Lung microvascular endothelial cell (primary cell): ENCODE measurements around the gene PEDS1. TPM values are rescaled to one million over a fixed set of nuclear protein-coding genes. Genes with fewer than 3 reads are reported as not detected.
"Not testable (repeated sequence)": the region's sequence is repeated elsewhere in the genome, so short reads cannot be mapped to it uniquely, and the experiment has no call there.

ENCODE experiments used
- DNase-seq, 2 donors: peaks; one replicate each; pipeline versions ENCODE4 v3.0.0 to v3.0.0-alpha.2; 2010; ENCODE audit warnings: low read depth in 2 of 2
- total RNA-seq: library from RNA; depleted of rRNA; stranded (reverse); fragments of >200 nt; gene quantifications from 2 replicates; pipeline ENCODE4 v1.2.1, GENCODE V29; 2014

The PEDS1 gene
- 10.2 and 11.9 TPM in 2 replicates for total RNA-seq

GRCh38 chr20:50153500-50154377 is at the start of gene PEDS1:
PEDS1 (minus strand) TSS chr20:50153723; CDS start chr20:50153637, 86 bp downstream.
- peak; percentile 94 to 95 for DNase-seq

DNA sequence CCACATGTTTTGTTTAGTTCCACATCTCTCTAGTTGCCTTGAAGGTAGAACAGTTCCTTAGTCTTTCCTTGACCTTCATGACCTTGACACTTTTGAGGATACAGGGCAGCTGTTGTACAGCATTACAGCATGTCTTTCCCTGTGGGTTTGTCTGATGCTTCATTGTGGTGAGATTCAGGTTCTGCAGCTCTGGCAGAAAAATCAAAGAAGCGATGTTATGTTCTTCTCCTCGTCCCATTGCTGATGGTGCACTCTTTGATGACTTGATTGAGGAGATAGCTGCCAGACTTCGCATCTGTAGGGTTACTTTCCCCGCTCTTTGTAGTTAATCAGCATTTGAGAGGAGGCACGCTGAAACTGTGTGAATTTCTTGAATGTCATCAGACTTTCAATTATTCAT is 49.2 kb upstream of the PEDS1 start:
- no peak for DNase-seq

DNA sequence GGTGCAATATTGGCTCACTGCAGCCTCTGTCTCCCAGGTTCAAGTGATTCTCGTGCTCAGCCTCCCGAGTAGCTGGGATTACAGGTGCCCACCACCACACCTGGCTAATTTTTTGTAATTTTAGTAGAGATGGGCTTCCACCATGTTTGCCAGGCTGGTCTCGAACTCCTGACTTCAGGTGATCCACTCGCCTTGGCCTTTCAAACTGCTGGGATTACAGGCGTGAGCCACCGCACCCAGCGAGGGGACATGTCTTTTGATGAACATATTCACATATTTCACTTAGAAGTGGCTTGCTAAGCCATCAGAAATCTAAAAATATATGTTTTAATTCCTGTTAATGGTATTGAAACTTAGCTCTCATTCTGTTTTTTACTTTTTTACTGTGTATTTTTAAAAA is 48.2 kb upstream of the PEDS1 start:
- DNase-seq = not testable (repeated sequence)

DNA sequence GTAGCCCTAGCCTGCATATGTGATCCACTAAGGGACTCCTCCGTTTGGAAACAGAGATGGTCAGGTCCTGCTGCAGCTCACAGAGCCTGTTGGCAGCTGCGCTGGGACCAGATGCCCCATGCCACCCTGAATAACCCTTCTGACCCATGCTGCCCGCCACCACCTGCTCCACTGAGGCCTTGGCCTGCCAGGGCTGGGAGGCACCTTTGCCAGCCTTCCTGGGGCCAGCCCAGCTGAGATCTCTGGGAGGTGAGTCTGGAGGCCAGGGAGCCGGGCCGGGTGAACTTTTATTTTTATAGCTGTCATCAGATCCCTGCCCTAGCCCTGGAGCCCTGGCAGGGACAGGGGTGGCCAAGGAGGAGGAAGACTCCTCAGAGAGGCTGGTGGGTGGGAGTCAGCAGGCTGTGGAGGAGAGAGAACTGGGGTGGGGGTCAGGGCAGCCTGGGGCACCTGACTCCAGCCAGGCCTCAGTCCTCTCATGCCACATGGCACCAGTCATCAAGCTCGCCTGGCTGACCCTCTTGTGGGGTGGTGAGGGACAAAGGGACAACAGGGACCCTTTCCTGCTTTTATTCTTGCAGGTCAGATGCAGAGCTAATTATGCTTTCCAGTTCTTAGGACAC is 47.1 kb upstream of the PEDS1 start:
- no peak for DNase-seq

DNA sequence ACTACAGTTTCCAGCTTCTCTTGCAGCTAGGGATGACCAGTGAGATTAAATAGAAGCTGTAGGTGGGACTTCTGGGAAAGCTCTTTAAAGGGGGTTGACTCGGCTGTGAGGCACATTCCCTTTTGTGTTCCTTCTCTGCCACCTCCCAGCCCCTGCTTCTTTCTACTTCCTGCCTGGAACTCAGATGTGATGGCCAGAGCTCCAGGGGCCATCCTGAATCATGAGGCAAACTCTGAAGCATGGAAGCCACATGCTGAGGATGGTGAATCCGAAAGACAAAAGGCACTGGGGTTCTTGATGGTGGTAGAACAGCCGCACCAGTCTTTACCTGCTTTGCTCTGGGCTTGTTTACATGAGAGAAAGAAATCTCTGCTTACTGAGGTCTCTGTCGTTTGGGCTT is 46.2 kb upstream of the PEDS1 start:
- no peak for DNase-seq

DNA sequence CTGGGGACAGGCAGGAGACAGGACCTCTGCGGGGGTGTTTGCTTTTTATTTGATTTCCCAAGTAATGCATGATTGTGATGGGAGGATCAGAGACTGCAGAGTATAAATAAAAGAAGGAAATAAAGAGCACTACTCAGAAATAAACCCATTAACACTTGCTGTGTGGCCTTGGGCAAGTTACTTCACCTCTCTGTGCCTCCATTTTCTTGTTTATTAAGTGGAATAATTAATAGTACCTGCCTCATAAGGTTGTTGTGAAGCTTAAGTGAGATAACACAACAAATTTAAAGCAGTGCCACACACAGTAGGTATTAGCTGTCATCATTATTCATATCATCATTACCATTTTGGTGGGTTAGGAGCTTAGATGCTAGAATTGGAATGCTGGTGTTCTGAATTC is 45.2 kb upstream of the PEDS1 start:
- DNase-seq = no peak

- DNase-seq = no peak
Measured at GRCh38 chr20:50198180-50198666, 44.7 kb upstream of the PEDS1 start.

- DNase-seq = no peak
Measured at GRCh38 chr20:50197463-50198179, 44.1 kb upstream of the PEDS1 start.

GRCh38 chr20:50196896-50197295 is 43.4 kb upstream of the PEDS1 start:
- DNase-seq = no peak

DNA sequence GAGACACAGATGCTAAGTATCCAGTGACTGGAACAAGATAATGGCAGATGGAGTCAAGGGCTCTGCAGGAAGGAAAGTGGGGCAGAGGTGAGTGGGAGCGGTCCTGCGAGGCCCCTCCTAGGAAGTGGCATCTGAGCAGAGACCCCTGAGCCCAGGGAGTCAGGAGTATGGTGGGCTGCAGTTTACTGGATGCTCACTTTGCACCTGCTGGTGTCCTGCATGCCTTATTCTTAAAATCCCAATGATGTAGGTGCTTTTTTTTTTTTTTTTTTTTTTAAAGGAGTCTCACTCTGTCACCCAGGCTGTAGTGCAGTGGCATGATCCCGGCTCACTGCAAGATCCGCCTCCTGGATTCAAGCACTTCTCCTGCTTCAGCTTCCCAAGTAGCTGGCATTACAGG is 42.7 kb upstream of the PEDS1 start:
- DNase-seq = no peak

- DNase-seq = no peak
Measured at GRCh38 chr20:50195524-50196120, 42.1 kb upstream of the PEDS1 start.

DNA sequence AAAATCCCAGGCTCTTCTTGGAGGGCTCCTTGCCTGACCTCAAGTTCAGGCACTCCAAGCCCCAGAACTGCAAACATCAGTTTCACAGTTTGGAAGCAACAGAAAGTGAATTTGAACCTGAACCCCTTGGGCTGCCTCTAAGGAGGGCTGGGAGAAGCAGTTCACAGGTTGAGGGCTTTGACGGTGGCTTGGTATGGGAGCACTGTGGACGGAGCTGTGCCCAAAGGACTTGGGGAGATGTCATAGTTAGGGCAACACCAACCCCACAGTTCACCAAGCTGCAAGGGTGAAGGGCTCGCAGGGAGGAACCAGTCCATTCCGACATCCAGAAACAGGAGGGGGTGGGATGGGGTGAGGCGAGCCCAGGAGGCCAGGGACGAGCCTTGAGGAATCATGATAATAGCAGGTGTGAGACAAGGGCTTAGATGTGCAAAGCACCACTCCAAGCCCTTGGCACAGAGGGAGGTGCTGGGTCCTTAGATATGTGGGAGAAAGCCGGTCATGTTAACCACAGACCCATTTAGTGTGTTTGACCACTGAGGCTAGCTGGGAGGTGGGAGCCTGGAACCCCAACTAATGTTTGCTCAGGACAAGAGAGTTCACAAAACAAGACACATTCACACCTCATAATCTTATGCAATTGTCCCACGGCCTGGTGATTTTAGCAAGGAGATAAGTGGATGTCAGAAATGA is 41.5 kb upstream of the PEDS1 start:
- DNase-seq = no peak

- DNase-seq = no peak
Measured at GRCh38 chr20:50194422-50194830, 40.9 kb upstream of the PEDS1 start.

DNA sequence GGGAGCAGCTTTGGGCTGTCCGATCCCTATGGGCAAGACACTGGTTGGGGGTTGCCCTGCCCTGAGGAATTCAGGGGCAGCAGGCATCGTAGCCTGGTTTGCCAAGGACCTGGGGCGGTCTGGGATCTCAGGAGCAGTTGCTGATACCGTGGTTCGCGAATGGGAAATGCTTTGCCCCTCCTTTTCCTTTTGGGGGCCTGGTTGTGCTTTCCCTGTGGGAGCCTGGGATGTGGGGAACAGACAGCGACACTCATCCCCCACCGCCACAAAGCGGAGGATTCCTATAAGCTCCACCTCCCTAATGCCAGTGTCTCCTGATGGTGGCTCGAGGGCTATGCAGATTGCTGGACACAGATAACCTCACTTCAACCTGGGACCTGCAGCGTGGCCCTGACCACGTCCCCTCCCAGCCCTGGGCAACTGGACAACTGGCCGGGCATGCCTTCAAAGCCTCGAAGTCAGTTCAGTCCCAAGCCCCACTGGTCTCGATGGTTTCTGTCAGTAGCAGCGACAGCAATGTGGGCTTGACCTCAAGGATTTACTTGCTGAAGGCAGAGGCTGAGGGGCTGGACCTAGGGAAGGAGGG is 40.4 kb upstream of the PEDS1 start:
- no peak for DNase-seq

- no peak for DNase-seq
Measured at GRCh38 chr20:50193199-50193835, 39.8 kb upstream of the PEDS1 start.

- DNase-seq = peak; percentile 89 to 91
Measured at GRCh38 chr20:50192364-50193198, 39.1 kb upstream of the PEDS1 start.

- peak; percentile 64 to 70 for DNase-seq
Measured at GRCh38 chr20:50191544-50192363, 38.2 kb upstream of the PEDS1 start.

DNA sequence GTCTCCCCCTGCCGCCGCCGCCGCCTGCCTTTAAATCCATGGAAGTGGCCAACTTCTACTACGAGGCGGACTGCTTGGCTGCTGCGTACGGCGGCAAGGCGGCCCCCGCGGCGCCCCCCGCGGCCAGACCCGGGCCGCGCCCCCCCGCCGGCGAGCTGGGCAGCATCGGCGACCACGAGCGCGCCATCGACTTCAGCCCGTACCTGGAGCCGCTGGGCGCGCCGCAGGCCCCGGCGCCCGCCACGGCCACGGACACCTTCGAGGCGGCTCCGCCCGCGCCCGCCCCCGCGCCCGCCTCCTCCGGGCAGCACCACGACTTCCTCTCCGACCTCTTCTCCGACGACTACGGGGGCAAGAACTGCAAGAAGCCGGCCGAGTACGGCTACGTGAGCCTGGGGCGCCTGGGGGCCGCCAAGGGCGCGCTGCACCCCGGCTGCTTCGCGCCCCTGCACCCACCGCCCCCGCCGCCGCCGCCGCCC is 37.6 kb upstream of the PEDS1 start:
- DNase-seq = peak in 1 of 2 donors; percentile 44
